Epithelial cell of proximal tubule (primary cell): ENCODE data around the gene PRR36. TPM values are rescaled to one million over a fixed set of nuclear protein-coding genes. Genes with fewer than 3 reads are reported as not detected.

Experiments
- DNase-seq: peaks from one replicate; pipeline ENCODE4 v3.0.0-alpha.2; 2011; ENCODE audit warnings: low read depth
- H3K4me3 ChIP-seq: 2 replicates; pipeline ENCODE4 v1.5.1; 2011; ENCODE audit warnings: low read depth, mild to moderate bottlenecking, low read length
- CTCF ChIP-seq: conservative IDR thresholded peaks from 2 replicates; pipeline ENCODE4 v1.5.1; 2012; ENCODE audit warnings: low read depth, mild to moderate bottlenecking, low read length
- total RNA-seq: library from RNA; depleted of rRNA; stranded (reverse); fragments of >200 nt; gene quantifications from 2 replicates; pipeline ENCODE4 v1.2.3, GENCODE V29; 2015

PRR36 gene
- total RNA-seq, 1 donor from 2014 or later = 0.81 TPM

GRCh38 chr19:7818806-7819205 is 55.4 kb downstream of the PRR36 start:
- TF ChIP-seq CTCF = no peak
- DNase-seq = no peak
- no peak overlapping the region for H3K4me3 ChIP-seq

Other genes starting within 250 kb of the PRR36 start
- 44.1 and 47.9 TPM in 2 replicates for gene XAB2, start 244.8 kb downstream of the PRR36 start, total RNA-seq
- 33.9 and 62.7 TPM in 2 replicates for gene PET100, start 244.6 kb downstream of the PRR36 start, total RNA-seq
- gene PCP2, start 240.7 kb downstream of the PRR36 start, total RNA-seq = not detected in 2 replicates
- gene STXBP2, start 237.3 kb downstream of the PRR36 start, total RNA-seq = 49.4 and 51.2 TPM in 2 replicates
- not detected in 2 replicates for gene RETN, start 205.3 kb downstream of the PRR36 start, total RNA-seq
- not detected in 2 replicates for gene MCEMP1, start 197.3 kb downstream of the PRR36 start, total RNA-seq
- 110 and 158 TPM in 2 replicates for gene TRAPPC5, start 193.6 kb downstream of the PRR36 start, total RNA-seq
- gene FCER2, start 172.3 kb downstream of the PRR36 start, total RNA-seq = not detected in 2 replicates
- not detected in 2 replicates for gene CLEC4G, start 142.3 kb downstream of the PRR36 start, total RNA-seq
- 0.12 TPM in 1 of 2 replicates, not detected in the other for gene CD209, start 126.9 kb downstream of the PRR36 start, total RNA-seq
- not detected in 2 replicates for gene CLEC4M, start 111.1 kb downstream of the PRR36 start, total RNA-seq
- gene EVI5L, start 44.2 kb downstream of the PRR36 start, total RNA-seq = 6.1 and 9.3 TPM in 2 replicates
- gene LRRC8E, start 14.1 kb upstream of the PRR36 start, total RNA-seq = 11.9 and 18.9 TPM in 2 replicates
- 7.6 and 14.6 TPM in 2 replicates for gene MAP2K7, start 29.5 kb upstream of the PRR36 start, total RNA-seq
- 1.6 and 16.8 TPM in 2 replicates for gene TGFBR3L, start 40.4 kb upstream of the PRR36 start, total RNA-seq
- 29.1 and 34.2 TPM in 2 replicates for gene SNAPC2, start 45.9 kb upstream of the PRR36 start, total RNA-seq
- gene CTXN1, start 51.7 kb upstream of the PRR36 start, total RNA-seq = 12.4 and 42.8 TPM in 2 replicates
- 39.0 and 108 TPM in 2 replicates for gene TIMM44, start 69.3 kb upstream of the PRR36 start, total RNA-seq
- 28.6 and 69.6 TPM in 2 replicates for gene ELAVL1, start 131.3 kb upstream of the PRR36 start, total RNA-seq
- not detected in 2 replicates for gene CCL25, start 178.4 kb upstream of the PRR36 start, total RNA-seq